ENCODE results near the gene E2F3.

- TF ChIP-seq CTCF (IDR thresholded peaks at IDR 0.05) (no peak), EP300 (IDR thresholded peaks at IDR 0.05) (no peak), POLR2A (IDR thresholded peaks at IDR 0.05) (no peak)
Observed at GRCh38 chr6:20404641-20405032, 3.0 kb downstream of the E2F3 start.
